Inferior parietal cortex (tissue), 1 donor: Measurements from ENCODE around the gene CCDC150.

Experiments
- DNase-seq: peaks from one replicate; pipeline ENCODE4 v3.0.0-alpha.2; 2016; ENCODE audit errors: extremely low spot score

Gene CCDC150

GRCh38 chr2:196767101-196767500 is 127.6 kb downstream of the CCDC150 start:
- no peak for DNase-seq
